ENCODE data around the gene RNF213.

Gene RNF213

DNA sequence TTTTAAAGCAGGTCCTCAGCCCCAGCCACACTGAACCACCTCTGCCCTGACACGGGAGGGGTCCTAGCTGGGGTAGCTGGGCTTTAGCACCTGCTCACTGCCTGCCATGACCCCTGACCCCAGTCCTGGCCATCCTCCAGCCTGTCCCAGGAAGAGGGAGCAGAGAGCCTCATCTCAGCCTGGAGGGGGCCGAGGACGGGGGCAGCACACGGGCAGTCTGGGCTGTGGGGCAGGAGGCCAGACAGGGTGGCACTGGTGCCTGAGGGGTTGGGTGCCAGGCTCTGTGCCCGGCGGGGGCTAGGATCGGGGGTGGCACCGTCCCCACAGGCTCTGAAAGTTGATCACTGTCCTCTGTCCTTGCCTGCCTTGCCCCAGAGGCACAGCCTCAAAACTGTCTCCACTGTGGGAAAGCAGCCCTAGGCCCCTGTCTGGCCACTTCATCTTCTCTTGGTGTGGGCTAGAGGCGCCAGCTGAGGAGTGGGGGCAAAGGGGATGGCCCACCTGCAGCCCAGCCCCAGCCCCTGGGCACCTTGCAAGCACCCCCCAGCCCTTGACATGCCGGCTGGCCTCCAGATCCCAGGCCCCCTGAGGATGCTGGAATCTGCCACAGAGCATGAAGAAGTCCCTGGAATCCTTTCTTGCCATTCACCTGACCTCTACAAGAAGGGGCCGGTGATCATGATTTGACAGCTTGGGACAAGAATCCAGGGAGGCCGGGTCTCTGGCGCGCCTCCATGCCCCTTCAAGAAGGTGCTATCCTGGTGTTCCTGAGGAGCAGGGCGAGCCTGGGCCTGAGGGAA, 170.0 kb downstream of the RNF213 start:
- no peak for DNase-seq (ENCODE audit: low read depth in 3 of 3)

DNA sequence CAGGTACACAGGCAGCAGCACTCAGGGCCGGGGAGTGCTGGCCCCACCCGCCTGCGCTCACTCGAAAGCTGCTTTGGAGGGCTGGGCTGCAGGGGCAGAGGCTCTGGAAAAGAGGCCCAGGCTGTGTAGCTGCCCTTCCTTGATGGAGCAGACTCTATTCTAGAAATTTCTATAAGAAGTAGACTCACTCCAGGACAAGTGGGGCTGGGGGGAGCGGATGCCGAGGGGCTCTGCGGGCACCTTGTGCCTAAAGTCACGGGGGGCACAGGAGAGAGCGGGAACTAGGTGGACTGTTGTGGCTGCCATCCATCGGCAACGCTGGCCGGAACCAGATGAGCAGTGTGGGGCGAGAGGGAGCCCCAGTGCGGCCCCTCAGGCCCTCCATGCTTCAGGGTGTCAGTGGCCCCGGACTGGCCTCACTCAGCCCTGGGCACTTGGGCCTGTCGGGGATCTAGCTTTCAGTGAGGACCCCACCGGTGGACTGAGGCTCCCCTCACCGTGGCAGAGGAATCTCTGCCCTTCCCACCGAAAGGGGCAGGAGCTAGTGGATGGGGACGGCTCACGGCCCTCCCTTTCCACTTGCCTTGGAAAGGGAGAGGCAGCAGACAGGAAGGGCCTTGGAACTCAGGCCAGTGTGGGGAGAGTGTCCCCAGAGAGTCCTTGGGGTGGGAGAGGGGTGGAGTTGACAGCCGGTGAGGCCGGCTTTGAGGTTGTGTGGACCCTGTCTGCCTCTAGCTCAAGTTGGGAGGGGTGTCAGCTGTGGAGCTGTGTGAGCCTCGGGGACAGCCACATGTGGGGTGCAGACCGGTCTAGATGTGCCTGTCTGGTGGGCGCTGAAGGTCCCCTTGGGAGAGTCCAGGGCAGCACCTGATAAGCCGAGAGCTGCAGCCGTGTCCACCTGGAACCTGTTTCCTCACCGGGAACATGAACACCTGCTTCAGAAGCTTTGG, 170.9 kb downstream of the RNF213 start:
- DNase-seq (ENCODE audit: low read depth in 3 of 3) = no peak

- DNase-seq (ENCODE audit: low read depth in 3 of 3) = no peak
Observed at GRCh38 chr17:80432350-80432955, 171.8 kb downstream of the RNF213 start.

GRCh38 chr17:80432961-80433550, 172.4 kb downstream of the RNF213 start:
- DNase-seq (ENCODE audit: low read depth in 3 of 3) = no peak

- DNase-seq (ENCODE audit: low read depth in 3 of 3) = no peak
Observed at GRCh38 chr17:80433916-80434666, 173.4 kb downstream of the RNF213 start.

DNA sequence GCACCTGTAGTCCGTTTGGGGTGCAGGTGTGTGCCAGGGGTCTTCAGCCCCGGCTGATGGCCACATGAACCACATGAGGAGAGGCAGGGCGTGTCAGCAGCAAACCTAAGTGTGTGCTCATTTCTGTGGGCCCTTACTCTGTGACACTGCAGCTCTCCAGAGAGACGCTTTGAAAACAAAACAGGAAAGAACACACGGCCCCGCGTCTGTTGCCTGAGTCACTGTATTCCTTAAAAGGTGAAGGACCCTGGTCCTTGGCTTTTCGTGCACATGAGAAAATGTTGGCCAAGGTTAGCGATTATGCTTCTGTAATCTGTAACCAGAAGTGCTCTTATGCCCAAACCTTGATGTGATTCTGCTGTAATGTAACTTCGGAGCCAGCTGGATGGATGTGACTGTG, 176.9 kb downstream of the RNF213 start:
- DNase-seq (ENCODE audit: low read depth in 3 of 3) = no peak

DNA sequence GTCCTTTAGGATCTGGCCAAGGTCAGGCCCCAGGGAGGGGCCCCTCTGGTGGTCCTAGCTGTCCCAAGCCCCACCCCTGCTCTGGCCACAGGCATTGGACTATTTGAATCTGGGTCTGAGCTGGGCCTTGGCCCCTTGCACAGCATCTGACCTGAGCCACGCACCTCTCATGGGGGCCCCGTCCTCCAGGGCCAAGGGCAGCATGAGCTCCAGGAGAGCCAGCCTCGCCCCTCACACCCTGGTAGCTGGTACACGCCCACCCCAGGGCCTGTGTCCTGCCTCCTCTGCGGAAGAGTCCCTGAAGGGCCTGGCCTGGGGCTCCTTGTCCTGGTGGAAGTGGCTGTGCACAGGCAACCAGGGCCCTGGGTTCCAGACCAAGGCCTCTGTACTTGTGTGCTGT, 178.2 kb downstream of the RNF213 start:
- DNase-seq (ENCODE audit: low read depth in 3 of 3) = no peak

DNA sequence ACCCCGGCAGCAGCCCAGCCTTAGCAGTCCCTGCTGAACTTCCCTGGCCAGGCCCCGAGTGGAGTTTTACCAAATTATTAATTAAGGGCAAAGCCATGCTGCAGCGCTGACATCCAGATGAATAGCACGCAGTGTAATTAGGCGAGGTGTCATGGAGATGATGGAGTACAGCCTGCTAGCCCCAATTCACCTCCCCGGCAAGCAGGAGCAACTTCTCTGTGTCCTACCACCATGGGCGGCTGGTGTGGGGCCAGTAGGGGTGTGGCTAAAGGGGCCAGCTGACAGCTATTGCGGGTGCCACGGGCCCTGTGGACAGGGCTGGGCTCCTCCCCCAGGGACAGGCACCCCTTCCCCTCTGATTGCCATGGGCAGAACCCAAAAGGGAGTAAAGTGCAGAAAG, 178.8 kb downstream of the RNF213 start:
- no peak for DNase-seq (ENCODE audit: low read depth in 3 of 3)

DNA sequence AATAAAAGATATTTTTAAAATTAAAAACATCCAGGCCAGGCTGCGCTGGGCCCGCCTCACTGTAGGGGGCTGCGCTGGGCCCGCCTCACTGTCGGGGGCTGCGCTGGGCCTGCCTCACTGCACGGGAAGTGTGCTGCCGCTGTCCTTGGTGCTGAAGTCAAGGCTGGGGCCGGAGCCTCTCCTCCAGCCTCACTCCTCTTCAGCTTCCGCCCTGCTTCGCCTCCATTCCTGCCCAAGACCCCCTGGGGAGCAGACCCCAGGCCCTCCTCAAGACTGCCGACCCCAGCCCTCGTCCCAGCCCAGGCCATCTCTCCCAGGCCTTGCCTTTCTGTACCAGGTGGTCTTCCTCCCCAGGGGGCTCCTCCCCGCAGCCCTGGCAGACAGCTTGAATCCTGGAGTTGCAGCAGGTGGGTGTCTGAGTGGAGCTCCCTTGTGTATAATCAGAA, 180.5 kb downstream of the RNF213 start:
- peak in 1 of 3 experiments; percentile 38 for DNase-seq (ENCODE audit: low read depth in 3 of 3)

DNA sequence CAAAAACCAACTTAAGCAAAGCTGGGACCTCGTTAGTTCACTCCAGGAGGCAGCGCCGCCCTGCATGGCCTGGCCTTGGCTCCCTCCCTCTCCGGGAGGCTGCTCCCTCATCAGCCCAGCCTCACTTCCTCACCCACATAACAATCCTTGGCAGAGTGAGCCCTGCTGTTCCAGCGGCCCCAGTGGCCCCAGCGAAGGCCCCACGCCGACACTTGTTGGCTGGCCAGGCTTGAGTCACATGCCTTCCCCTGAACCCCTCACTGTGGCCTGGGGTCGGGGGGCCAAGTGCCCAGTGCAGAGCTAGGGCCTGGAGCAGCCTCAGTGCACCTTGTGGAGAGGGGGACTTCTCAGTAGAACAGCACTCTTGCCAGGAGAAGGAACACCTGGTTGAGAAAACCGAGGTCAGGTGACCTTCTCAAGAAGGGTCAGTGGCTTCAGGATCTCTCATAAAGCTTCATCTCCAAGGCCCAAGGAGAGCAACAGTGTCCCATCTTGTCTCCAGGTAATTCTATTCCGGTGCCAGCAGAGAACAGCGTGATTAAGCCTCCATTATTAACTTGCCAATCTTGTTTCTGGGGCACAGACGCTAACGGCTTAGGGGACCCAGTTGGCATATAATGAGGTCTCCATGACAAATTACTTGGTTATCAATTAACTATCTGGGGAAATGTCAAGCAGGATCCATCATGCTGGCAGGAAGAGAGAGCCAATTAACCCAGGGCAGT, 181.1 kb downstream of the RNF213 start:
- DNase-seq (ENCODE audit: low read depth in 3 of 3) = no peak

DNA sequence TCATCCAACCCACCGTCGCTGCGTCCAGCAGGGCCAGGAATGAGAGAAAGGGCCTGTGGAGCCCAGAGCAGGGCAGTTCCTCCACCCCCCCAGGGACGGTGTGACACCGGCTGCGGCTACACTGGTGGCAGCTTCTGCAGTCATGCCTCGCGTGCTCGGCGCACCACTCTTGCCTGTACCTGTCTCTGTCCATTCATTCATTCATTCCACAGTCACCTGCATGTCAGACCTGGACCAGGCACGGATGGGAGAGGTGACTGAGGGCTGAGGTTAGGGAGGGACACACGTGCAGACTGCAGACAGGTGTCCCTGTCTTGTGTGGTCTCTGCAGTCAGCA, 181.6 kb downstream of the RNF213 start:
- no peak for DNase-seq (ENCODE audit: low read depth in 3 of 3)

GRCh38 chr17:80442764-80443163, 182.1 kb downstream of the RNF213 start:
- DNase-seq (ENCODE audit: low read depth in 3 of 3) = no peak

DNA sequence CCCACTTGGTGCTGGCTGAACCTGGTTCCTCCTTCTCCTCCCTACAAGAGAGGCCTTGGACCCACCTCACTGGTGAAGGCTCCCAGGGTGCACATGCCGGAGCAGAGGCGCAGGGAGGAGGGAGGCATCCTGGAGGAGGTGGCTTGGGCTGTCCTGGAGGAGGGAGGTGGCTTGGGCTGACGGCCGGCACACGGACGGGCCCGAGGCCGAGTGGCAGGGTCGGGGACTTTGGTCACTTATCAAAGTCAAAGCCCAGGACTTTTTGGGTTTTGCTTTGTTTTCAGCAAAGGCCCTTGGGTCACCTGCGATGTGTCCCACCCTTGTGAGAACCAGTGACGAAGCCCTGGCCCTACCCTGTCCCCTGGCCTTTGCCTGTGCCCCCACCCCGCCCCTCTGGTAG, 182.8 kb downstream of the RNF213 start:
- DNase-seq (ENCODE audit: low read depth in 3 of 3) = no peak

DNA sequence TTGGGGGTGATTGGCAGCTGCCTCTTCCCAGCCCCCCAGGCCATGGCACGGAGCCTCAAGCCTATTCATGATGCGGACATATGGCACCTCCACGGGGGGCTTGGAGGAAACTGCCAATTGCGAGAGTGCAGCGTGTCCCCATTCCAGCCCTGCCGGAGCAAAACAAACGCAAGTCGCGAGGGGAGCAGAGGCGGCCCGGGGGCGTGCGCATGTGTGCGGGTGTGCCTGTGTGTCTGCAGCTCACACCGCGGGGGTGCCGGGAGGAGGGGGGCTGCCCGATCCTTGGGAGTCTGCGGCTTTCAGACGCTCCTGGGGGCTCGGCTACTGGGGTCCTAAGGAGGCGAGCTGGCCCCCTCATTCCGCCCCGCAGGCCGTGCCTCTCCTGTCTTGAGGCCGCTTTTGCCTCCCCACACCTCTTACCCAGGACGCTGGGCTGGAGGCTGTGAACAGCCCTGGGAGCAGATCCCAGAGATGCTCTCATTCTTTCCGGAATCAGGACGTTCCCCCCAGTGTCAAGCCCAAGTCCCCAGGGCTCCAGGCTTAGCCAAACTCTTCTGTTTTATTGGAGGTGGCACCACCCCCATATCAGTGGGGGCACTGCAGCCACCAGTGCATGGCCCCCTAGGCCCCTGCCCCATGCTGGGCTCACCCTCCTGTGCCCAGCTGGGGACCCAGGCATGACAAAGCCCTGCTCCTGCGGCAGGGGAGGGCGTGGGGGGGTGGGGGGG, 183.4 kb downstream of the RNF213 start:
- no peak for DNase-seq (ENCODE audit: low read depth in 3 of 3)

DNA sequence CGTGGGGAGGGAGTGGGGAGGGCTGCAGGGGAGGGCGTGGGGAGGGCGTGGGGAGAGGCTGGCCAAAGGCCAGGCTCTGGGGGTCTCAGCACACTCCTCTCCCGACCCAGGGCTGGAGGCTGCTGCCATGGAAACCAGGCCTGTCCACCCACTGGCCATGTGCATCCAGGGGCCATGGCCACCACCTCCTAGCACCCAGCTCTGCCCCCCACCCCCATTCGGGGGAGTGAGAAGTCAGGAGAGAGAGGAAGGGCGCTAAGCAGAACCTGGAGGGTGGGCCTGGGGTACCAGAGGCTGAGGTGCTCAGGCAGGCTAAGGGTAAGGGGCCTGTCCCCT, 184.0 kb downstream of the RNF213 start:
- no peak for DNase-seq (ENCODE audit: low read depth in 3 of 3)

DNA sequence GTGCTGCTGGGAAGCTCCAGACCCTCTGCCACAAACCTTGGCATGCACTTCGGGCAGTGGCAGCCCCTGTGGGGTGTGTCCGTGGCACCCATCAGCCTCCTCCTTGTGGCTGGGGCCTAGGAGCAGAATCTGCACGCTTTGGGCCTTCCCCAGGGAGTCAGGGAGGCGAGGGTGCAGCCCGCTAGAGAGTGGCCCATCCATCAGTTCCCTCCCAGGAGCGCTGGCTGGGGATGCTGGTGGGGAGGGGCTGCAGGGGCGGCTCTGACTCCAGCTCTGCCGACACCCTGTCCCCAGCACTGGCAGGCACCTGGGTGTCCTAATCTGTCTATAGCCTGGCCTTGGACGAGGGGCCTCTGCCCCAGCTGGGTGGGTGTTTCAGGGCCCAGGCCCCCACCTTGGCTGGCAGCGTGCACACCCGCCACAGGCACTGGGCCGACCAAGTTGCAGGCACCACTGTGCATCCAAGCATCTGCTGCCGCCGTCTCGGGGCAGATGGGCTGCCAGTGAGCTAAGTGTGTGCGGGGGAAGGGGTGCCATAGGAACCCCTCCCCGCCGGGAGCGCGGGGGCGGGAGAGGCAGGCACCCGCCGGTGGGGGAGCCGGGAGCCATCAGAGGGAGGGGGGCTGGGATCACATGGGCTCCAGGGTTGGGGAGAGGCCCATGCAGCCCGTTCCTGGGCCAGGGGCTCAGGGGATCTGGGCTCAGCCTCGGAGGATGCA, 184.5 kb downstream of the RNF213 start:
- DNase-seq (ENCODE audit: low read depth in 3 of 3) = no peak

- no peak for DNase-seq (ENCODE audit: low read depth in 3 of 3)
Observed at GRCh38 chr17:80445726-80446110, 185.1 kb downstream of the RNF213 start.

GRCh38 chr17:80446645-80447405, 186.2 kb downstream of the RNF213 start:
- DNase-seq (ENCODE audit: low read depth in 3 of 3) = no peak

GRCh38 chr17:80447790-80448189, 187.1 kb downstream of the RNF213 start:
- no peak for DNase-seq (ENCODE audit: low read depth in 3 of 3)
